GM23338 (cell line): ENCODE measurements around the gene FOXC2. TPM values are rescaled to one million over a fixed set of nuclear protein-coding genes. Genes with fewer than 3 reads are reported as not detected.

Source experiments
- ATAC-seq: fragments of 200-7000 bp; cut with Tn5 transposase; 3 replicates; pipeline ENCODE4 v1.9.1; 2020
- DNase-seq: peaks from one replicate; pipeline ENCODE4 v3.0.0-alpha.2; 2015; ENCODE audit warnings: low spot score
- H2AFZ ChIP-seq: fragments of 200-600 bp; sonication (generic); 2 replicates; pipeline ENCODE4 v1.8.0; 2016; ENCODE audit warnings: antibody characterized with exemption, mild to moderate bottlenecking, moderate library complexity
- H3F3A ChIP-seq: fragments of 200-600 bp; sonication (generic); replicated peaks from 2 replicates; pipeline ENCODE4 v1.8.0; 2017; ENCODE audit warnings: antibody characterized with exemption, mixed run types, low read depth
- H3K27ac ChIP-seq: fragments of 200-600 bp; sonication (generic); 2 replicates; pipeline ENCODE4 v1.6.1; 2016; ENCODE audit warnings: low read depth
- H3K27me3 ChIP-seq: fragments of 200-600 bp; sonication (generic); 2 replicates; pipeline ENCODE4 v1.8.0; 2016; ENCODE audit warnings: mild to moderate bottlenecking, mixed run types, moderate library complexity; ENCODE audit not compliant: insufficient read depth
- H3K36me3 ChIP-seq: fragments of 200-600 bp; sonication (generic); 2 replicates; pipeline ENCODE4 v1.8.0; 2016; ENCODE audit warnings: mild to moderate bottlenecking; ENCODE audit not compliant: insufficient read depth
- H3K4me1 ChIP-seq: fragments of 200-600 bp; sonication (generic); 2 replicates; pipeline ENCODE4 v1.8.0; 2016; ENCODE audit warnings: mild to moderate bottlenecking, moderate library complexity; ENCODE audit not compliant: insufficient read depth
- H3K4me2 ChIP-seq: fragments of 200-600 bp; sonication (generic); 2 replicates; pipeline ENCODE4 v1.7.1; 2017; ENCODE audit warnings: mixed run types
- H3K4me3 ChIP-seq: fragments of 200-600 bp; sonication (generic); 2 replicates; pipeline ENCODE4 v1.6.1; 2016; ENCODE audit warnings: mixed run types
- H3K79me2 ChIP-seq: fragments of 200-600 bp; sonication (generic); replicated peaks from 2 replicates; pipeline ENCODE4 v1.8.0; 2017; ENCODE audit warnings: mild to moderate bottlenecking; ENCODE audit not compliant: insufficient read depth
- H3K9me2 ChIP-seq: fragments of 200-600 bp; sonication (generic); 2 replicates; pipeline ENCODE4 v1.8.0; 2017; ENCODE audit not compliant: insufficient read depth
- H4K20me1 ChIP-seq: fragments of 200-600 bp; sonication (generic); replicated peaks from 2 replicates; pipeline ENCODE4 v1.8.0; 2017; ENCODE audit warnings: mild to moderate bottlenecking; ENCODE audit not compliant: insufficient read depth
- H3K27ac Mint-ChIP-seq: 2 replicates; pipeline ENCODE4 v1.8.0; 2020; ENCODE audit warnings: inconsistent platforms, mild to moderate bottlenecking, moderate library complexity, mixed read lengths
- H3K27me3 Mint-ChIP-seq: 3 replicates; pipeline ENCODE4 v1.8.0; 2022; ENCODE audit warnings: low read depth, mild to moderate bottlenecking, moderate library complexity, mixed read lengths, inconsistent platforms; ENCODE audit not compliant: insufficient read depth, poor library complexity
- H3K36me3 Mint-ChIP-seq: 3 replicates; pipeline ENCODE4 v1.8.0; 2021; ENCODE audit warnings: low read depth, mild to moderate bottlenecking, inconsistent platforms, moderate library complexity, mixed read lengths
- H3K4me1 Mint-ChIP-seq: 3 replicates; pipeline ENCODE4 v1.8.0; 2020; ENCODE audit warnings: mild to moderate bottlenecking, inconsistent platforms, mixed read lengths
- H3K4me3 Mint-ChIP-seq: 3 replicates; pipeline ENCODE4 v1.8.0; 2021; ENCODE audit warnings: moderate library complexity, mild to moderate bottlenecking, inconsistent platforms, mixed read lengths
- H3K9me3 Mint-ChIP-seq: 3 replicates; pipeline ENCODE4 v1.8.0; 2020; ENCODE audit warnings: moderate library complexity, mild to moderate bottlenecking, inconsistent platforms, mixed read lengths
- CREB1 ChIP-seq: fragments of 250-450 bp; sonication (Bioruptor Pico); IDR thresholded peaks from 2 replicates; pipeline ENCODE4 v1.5.0; 2020; ENCODE audit warnings: low read depth, mild to moderate bottlenecking, moderate library complexity
- EZH2 ChIP-seq: fragments of 200-600 bp; sonication (generic); IDR thresholded peaks from one replicate; pipeline ENCODE4 v1.8.0; 2017; ENCODE audit warnings: antibody characterized with exemption, mild to moderate bottlenecking, low read depth; ENCODE audit not compliant: unreplicated experiment
- POLR2AphosphoS5 ChIP-seq: IDR thresholded peaks from 2 replicates; pipeline ENCODE4 v1.6.1; 2016; ENCODE audit warnings: antibody characterized with exemption, low read depth
- ZNF114 ChIP-seq: fragments of 250-450 bp; sonication (Bioruptor Pico); IDR thresholded peaks from 2 replicates; pipeline ENCODE4 v1.5.0; 2020; ENCODE audit warnings: mild to moderate bottlenecking, moderate library complexity
- ZNF331 ChIP-seq: fragments of 250-450 bp; sonication (Bioruptor Pico); IDR thresholded peaks from 2 replicates; pipeline ENCODE4 v1.5.0; 2020; ENCODE audit warnings: low read depth, mild to moderate bottlenecking, moderate library complexity
- polyA plus RNA-seq: library from polyadenylated mRNA; unstranded; fragments of >200 nt; fragmentation: Nextera tagmentation; extraction: Ambion mirVana; gene quantifications from 2 replicates; pipeline ENCODE4 v1.2.1, GENCODE V29; 2016
- total RNA-seq: library from RNA; depleted of rRNA; stranded (reverse); fragments of >200 nt; shearing (Covaris generic); gene quantifications from 2 replicates; pipeline ENCODE4 v1.2.3, GENCODE V29; 2014
- TF ChIP-seq, protein P1 (sequence below): fragments of 250-450 bp; sonication (Bioruptor Pico); IDR thresholded peaks from 2 replicates; pipeline ENCODE4 v1.5.0; 2020; ENCODE audit warnings: mild to moderate bottlenecking, moderate library complexity

FOXC2 gene
- total and polyA plus RNA-seq, 2 experiments from 2014 or later = 0.16 TPM; not detected in 1

DNA sequence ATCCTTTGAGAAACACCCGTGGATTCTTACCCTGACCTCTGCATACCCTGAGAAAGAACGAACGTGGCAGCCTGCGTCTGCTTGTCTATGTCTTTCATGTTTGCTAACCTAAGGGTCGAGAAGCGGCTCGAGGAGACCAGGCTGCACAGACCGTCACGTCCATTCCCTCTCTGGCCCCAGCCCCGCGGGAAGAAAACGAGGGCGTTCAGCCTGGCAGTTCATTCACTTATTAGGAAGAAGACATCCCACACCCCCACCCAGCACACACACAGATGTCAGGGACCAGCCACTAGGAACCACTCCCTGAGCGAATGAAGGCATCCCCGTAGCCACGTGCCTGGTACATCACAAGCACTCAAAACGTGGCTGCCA lies 10.9 kb upstream of the FOXC2 start (continued):
- TF ChIP-seq, protein P1, sequence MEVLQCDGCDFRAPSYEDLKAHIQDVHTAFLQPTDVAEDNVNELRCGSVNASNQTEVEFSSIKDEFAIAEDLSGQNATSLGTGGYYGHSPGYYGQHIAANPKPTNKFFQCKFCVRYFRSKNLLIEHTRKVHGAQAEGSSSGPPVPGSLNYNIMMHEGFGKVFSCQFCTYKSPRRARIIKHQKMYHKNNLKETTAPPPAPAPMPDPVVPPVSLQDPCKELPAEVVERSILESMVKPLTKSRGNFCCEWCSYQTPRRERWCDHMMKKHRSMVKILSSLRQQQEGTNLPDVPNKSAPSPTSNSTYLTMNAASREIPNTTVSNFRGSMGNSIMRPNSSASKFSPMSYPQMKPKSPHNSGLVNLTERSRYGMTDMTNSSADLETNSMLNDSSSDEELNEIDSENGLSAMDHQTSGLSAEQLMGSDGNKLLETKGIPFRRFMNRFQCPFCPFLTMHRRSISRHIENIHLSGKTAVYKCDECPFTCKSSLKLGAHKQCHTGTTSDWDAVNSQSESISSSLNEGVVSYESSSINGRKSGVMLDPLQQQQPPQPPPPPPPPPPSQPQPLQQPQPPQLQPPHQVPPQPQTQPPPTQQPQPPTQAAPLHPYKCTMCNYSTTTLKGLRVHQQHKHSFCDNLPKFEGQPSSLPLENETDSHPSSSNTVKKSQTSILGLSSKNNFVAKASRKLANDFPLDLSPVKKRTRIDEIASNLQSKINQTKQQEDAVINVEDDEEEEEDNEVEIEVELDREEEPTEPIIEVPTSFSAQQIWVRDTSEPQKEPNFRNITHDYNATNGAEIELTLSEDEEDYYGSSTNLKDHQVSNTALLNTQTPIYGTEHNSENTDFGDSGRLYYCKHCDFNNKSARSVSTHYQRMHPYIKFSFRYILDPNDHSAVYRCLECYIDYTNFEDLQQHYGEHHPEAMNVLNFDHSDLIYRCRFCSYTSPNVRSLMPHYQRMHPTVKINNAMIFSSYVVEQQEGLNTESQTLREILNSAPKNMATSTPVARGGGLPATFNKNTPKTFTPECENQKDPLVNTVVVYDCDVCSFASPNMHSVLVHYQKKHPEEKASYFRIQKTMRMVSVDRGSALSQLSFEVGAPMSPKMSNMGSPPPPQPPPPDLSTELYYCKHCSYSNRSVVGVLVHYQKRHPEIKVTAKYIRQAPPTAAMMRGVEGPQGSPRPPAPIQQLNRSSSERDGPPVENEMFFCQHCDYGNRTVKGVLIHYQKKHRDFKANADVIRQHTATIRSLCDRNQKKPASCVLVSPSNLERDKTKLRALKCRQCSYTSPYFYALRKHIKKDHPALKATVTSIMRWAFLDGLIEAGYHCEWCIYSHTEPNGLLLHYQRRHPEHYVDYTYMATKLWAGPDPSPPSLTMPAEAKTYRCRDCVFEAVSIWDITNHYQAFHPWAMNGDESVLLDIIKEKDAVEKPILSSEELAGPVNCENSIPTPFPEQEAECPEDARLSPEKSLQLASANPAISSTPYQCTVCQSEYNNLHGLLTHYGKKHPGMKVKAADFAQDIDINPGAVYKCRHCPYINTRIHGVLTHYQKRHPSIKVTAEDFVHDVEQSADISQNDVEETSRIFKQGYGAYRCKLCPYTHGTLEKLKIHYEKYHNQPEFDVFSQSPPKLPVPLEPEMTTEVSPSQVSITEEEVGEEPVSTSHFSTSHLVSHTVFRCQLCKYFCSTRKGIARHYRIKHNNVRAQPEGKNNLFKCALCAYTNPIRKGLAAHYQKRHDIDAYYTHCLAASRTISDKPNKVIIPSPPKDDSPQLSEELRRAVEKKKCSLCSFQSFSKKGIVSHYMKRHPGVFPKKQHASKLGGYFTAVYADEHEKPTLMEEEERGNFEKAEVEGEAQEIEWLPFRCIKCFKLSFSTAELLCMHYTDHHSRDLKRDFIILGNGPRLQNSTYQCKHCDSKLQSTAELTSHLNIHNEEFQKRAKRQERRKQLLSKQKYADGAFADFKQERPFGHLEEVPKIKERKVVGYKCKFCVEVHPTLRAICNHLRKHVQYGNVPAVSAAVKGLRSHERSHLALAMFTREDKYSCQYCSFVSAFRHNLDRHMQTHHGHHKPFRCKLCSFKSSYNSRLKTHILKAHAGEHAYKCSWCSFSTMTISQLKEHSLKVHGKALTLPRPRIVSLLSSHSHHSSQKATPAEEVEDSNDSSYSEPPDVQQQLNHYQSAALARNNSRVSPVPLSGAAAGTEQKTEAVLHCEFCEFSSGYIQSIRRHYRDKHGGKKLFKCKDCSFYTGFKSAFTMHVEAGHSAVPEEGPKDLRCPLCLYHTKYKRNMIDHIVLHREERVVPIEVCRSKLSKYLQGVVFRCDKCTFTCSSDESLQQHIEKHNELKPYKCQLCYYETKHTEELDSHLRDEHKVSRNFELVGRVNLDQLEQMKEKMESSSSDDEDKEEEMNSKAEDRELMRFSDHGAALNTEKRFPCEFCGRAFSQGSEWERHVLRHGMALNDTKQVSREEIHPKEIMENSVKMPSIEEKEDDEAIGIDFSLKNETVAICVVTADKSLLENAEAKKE (CRISPR knock-in tag) = no peak
- TF ChIP-seq ZNF331 (CRISPR knock-in tag) (no peak), POLR2AphosphoS5 (no peak)

DNA sequence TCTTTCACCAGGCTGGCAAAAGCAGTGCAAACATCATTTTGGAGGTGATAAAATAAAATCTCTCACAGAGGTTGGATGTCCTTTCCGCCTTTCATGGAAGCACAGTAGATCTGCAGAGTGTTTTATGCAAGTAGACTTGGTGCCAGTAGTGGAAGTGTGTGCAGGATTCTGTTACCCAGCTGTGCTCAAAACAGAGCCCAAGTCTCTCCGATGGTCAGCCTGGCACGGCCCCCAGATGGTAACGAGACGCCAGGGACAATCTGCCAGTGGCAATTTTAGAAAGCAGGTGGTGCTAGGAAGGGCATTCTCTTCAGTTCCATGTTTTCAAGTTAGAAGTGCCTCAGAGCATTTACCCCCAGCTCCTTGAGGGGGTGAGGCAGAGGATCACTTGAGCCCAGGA lies 10.1 kb upstream of the FOXC2 start:
- DNase-seq (no peak), ATAC-seq (no peak)
- no peak overlapping the region for H3K4me3 Mint-ChIP-seq
- peaks cover 6% of the 10 kb centered on the region for H3K4me1 Mint-ChIP-seq
- Histone ChIP-seq H3F3A (no peaks in the 10 kb centered on the region), H2AFZ (no peak overlapping the region), H3K4me1 (no peaks in the 10 kb centered on the region), H3K36me3 (no peaks in the 10 kb centered on the region), H4K20me1 (no peaks in the 10 kb centered on the region), H3K27me3 (no peaks in the 10 kb centered on the region), H3K27ac (no peak overlapping the region), H3K9me2 (peaks cover 2% of the 10 kb centered on the region; the same call in 1 of the 2 replicates), H3K4me3 (no peak overlapping the region), H3K79me2 (no peaks in the 10 kb centered on the region), H3K4me2 (no peak overlapping the region)
- H3K36me3 Mint-ChIP-seq = peaks cover 6% of the 10 kb centered on the region; the same call in 2 of the 3 replicates
- H3K27ac Mint-ChIP-seq = no peak overlapping the region
- peaks cover 16% of the 10 kb centered on the region for H3K27me3 Mint-ChIP-seq
- H3K9me3 Mint-ChIP-seq = peaks cover 5% of the 10 kb centered on the region; the same call in 1 of the 3 replicates
- TF ChIP-seq CREB1 (no peak), ZNF114 (no peak), EZH2 (no peak)
- TF ChIP-seq, protein P1 (CRISPR knock-in tag) = no peak
